WTC11 (cell line): ENCODE data around the gene RGS7.

Source experiments
- CREM ChIP-seq: sonication (generic); formaldehyde crosslinking; IDR thresholded peaks from 2 replicates; pipeline ENCODE4 v1.8.1; 2022; ENCODE audit warnings: mild to moderate bottlenecking, missing genetic modification reagents, moderate library complexity
- CTCF ChIP-seq: fragments of 200-600 bp; IDR thresholded peaks from 2 replicates; pipeline ENCODE4 v1.8.0; 2022; ENCODE audit warnings: antibody characterized with exemption
- ETV6 ChIP-seq: sonication (generic); formaldehyde crosslinking; IDR thresholded peaks from 2 replicates; pipeline ENCODE4 v1.8.1; 2022; ENCODE audit warnings: mild to moderate bottlenecking, missing genetic modification reagents
- FOXJ3 ChIP-seq: sonication (generic); formaldehyde crosslinking; IDR thresholded peaks from 2 replicates; pipeline ENCODE4 v1.9.0; 2021; ENCODE audit warnings: missing genetic modification reagents, mild to moderate bottlenecking, borderline replicate concordance
- JUN ChIP-seq: sonication (generic); formaldehyde crosslinking; IDR thresholded peaks from 2 replicates; pipeline ENCODE4 v1.8.0; 2023; ENCODE audit warnings: mild to moderate bottlenecking, missing genetic modification reagents
- MAX ChIP-seq: sonication (generic); formaldehyde crosslinking; IDR thresholded peaks from 2 replicates; pipeline ENCODE4 v1.8.0; 2022; ENCODE audit warnings: mild to moderate bottlenecking, missing genetic modification reagents
- SMAD3 ChIP-seq: sonication (generic); formaldehyde crosslinking; IDR thresholded peaks from 2 replicates; pipeline ENCODE4 v1.8.0; 2022; ENCODE audit warnings: missing genetic modification reagents, mild to moderate bottlenecking, borderline replicate concordance
- SMAD4 ChIP-seq: sonication (generic); formaldehyde crosslinking; IDR thresholded peaks from 2 replicates; pipeline ENCODE4 v1.8.0; 2022; ENCODE audit warnings: mild to moderate bottlenecking, missing genetic modification reagents
- TF ChIP-seq, protein P1 (sequence below): sonication (generic); formaldehyde crosslinking; IDR thresholded peaks from 2 replicates; pipeline ENCODE4 v1.8.0; 2022; ENCODE audit warnings: mild to moderate bottlenecking, missing genetic modification reagents
- TF ChIP-seq, protein P2 (sequence below): sonication (generic); formaldehyde crosslinking; IDR thresholded peaks from 2 replicates; pipeline ENCODE4 v1.8.0; 2023; ENCODE audit warnings: mild to moderate bottlenecking, missing genetic modification reagents

GRCh38 chr1:241237873-241238272 lies 119.1 kb downstream of the RGS7 start:
- TF ChIP-seq MAX (CRISPR knock-in tag), result no peak
- no peak for TF ChIP-seq CTCF
- TF ChIP-seq, protein P1, sequence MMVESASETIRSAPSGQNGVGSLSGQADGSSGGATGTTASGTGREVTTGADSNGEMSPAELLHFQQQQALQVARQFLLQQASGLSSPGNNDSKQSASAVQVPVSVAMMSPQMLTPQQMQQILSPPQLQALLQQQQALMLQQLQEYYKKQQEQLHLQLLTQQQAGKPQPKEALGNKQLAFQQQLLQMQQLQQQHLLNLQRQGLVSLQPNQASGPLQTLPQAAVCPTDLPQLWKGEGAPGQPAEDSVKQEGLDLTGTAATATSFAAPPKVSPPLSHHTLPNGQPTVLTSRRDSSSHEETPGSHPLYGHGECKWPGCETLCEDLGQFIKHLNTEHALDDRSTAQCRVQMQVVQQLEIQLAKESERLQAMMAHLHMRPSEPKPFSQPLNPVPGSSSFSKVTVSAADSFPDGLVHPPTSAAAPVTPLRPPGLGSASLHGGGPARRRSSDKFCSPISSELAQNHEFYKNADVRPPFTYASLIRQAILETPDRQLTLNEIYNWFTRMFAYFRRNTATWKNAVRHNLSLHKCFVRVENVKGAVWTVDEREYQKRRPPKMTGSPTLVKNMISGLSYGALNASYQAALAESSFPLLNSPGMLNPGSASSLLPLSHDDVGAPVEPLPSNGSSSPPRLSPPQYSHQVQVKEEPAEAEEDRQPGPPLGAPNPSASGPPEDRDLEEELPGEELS, result no peak
- TF ChIP-seq FOXJ3 (CRISPR knock-in tag), result no peak
- TF ChIP-seq, protein P2, sequence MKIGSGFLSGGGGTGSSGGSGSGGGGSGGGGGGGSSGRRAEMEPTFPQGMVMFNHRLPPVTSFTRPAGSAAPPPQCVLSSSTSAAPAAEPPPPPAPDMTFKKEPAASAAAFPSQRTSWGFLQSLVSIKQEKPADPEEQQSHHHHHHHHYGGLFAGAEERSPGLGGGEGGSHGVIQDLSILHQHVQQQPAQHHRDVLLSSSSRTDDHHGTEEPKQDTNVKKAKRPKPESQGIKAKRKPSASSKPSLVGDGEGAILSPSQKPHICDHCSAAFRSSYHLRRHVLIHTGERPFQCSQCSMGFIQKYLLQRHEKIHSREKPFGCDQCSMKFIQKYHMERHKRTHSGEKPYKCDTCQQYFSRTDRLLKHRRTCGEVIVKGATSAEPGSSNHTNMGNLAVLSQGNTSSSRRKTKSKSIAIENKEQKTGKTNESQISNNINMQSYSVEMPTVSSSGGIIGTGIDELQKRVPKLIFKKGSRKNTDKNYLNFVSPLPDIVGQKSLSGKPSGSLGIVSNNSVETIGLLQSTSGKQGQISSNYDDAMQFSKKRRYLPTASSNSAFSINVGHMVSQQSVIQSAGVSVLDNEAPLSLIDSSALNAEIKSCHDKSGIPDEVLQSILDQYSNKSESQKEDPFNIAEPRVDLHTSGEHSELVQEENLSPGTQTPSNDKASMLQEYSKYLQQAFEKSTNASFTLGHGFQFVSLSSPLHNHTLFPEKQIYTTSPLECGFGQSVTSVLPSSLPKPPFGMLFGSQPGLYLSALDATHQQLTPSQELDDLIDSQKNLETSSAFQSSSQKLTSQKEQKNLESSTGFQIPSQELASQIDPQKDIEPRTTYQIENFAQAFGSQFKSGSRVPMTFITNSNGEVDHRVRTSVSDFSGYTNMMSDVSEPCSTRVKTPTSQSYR (CRISPR knock-in tag), result no peak
- TF ChIP-seq SMAD3 (CRISPR knock-in tag), result no peak
- no peak for TF ChIP-seq JUN (CRISPR knock-in tag)
- TF ChIP-seq SMAD4 (CRISPR knock-in tag), result no peak
- TF ChIP-seq CREM, result no peak
- no peak for TF ChIP-seq ETV6 (CRISPR knock-in tag)
